Measurements from ENCODE around the gene ELOVL3. TPM values are rescaled to one million over a fixed set of nuclear protein-coding genes. Genes with fewer than 3 reads are reported as not detected.

The ELOVL3 gene
- total and polyA plus RNA-seq, 2 of the 13 experiments (the other 11 are each of a cell fraction or from before 2014, with no cell fraction given), result 0.58 to 0.69 TPM

DNA sequence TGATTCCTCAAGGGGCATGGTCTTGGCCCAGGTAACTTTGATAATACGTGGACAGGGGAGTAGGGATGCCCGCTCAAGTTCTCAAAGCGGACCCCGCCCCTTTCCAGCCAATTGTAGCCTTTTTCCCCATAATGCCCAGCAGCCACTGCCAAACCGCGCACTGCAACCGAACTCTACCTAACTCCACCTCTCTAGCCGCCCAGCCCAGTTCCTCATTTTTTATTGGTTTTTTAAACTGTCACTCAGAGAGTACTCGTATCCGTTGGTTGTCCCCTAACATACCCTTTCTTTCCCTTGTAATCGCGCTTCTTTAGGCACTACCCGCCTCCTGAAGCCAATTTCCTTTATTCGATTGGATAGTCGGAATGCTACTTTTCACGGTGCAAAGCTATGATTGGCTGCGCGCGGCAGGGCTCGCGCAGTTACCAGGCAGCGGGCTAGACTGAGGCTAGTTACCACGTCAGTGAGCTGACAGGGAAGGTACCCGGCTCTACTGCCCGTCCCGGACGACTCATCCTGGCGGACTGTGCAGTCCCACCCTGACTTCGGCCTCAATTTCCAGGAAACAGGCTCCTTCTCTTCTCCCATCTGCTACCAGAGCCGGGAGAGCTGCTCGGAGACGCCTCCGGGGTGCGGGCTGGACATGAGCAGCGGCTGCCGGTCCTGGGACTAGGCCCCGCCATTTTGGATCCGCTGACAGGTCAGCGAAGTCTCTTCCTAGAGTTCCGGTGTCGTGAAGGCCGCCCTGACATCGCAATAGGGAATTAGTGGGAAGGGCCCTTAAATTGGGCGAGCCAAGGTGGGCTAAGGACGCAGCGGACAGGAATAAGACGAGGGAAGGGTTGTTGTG lies 19.2 kb downstream of the ELOVL3 start, which contains the start of gene GBF1 (continued):
- TF ChIP-seq, protein P1, sequence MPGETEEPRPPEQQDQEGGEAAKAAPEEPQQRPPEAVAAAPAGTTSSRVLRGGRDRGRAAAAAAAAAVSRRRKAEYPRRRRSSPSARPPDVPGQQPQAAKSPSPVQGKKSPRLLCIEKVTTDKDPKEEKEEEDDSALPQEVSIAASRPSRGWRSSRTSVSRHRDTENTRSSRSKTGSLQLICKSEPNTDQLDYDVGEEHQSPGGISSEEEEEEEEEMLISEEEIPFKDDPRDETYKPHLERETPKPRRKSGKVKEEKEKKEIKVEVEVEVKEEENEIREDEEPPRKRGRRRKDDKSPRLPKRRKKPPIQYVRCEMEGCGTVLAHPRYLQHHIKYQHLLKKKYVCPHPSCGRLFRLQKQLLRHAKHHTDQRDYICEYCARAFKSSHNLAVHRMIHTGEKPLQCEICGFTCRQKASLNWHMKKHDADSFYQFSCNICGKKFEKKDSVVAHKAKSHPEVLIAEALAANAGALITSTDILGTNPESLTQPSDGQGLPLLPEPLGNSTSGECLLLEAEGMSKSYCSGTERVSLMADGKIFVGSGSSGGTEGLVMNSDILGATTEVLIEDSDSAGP (CRISPR knock-in tag; IDR thresholded peaks at IDR 0.05; ENCODE audit: borderline replicate concordance), result peak; percentile 79; the same call in 1 of the 2 replicates
- TF ChIP-seq ZNF546 (CRISPR knock-in tag; conservative IDR thresholded peaks at IDR 0.05) (no peak), ZNF589 (CRISPR knock-in tag; conservative IDR thresholded peaks at IDR 0.05) (no peak), NRL (CRISPR knock-in tag; IDR thresholded peaks at IDR 0.05; ENCODE audit: borderline replicate concordance) (0 out of 2 replicates have a peak, but pooled peaks have one; percentile 44), DMAP1 (CRISPR knock-in tag; IDR thresholded peaks at IDR 0.05) (peak; percentile 97), SRSF4 (IDR thresholded peaks at IDR 0.05; ENCODE audit: low read depth, low read length, poor library complexity, severe bottlenecking) (no peak), MYC (CRISPR knock-in tag; IDR thresholded peaks at IDR 0.05; ENCODE audit: borderline replicate concordance) (peak; percentile 41; the same call in 1 of the 2 replicates), TCF7L2 (IDR thresholded peaks at IDR 0.05; ENCODE audit: low read depth, low read length) (no peak), FOXP1 (IDR thresholded peaks at IDR 0.05) (no peak), FOXP1 (CRISPR knock-in tag; IDR thresholded peaks at IDR 0.05) (no peak), ZFP37 (CRISPR knock-in tag; IDR thresholded peaks at IDR 0.05; ENCODE audit: borderline replicate concordance) (no peak), ZKSCAN8 (CRISPR knock-in tag; IDR thresholded peaks at IDR 0.05; ENCODE audit: borderline replicate concordance) (no peak), ATAD3A (CRISPR knock-in tag; IDR thresholded peaks at IDR 0.05) (no peak), MBD4 (IDR thresholded peaks at IDR 0.05; ENCODE audit: borderline replicate concordance, low read length) (no peak)
- TF ChIP-seq, protein P2, sequence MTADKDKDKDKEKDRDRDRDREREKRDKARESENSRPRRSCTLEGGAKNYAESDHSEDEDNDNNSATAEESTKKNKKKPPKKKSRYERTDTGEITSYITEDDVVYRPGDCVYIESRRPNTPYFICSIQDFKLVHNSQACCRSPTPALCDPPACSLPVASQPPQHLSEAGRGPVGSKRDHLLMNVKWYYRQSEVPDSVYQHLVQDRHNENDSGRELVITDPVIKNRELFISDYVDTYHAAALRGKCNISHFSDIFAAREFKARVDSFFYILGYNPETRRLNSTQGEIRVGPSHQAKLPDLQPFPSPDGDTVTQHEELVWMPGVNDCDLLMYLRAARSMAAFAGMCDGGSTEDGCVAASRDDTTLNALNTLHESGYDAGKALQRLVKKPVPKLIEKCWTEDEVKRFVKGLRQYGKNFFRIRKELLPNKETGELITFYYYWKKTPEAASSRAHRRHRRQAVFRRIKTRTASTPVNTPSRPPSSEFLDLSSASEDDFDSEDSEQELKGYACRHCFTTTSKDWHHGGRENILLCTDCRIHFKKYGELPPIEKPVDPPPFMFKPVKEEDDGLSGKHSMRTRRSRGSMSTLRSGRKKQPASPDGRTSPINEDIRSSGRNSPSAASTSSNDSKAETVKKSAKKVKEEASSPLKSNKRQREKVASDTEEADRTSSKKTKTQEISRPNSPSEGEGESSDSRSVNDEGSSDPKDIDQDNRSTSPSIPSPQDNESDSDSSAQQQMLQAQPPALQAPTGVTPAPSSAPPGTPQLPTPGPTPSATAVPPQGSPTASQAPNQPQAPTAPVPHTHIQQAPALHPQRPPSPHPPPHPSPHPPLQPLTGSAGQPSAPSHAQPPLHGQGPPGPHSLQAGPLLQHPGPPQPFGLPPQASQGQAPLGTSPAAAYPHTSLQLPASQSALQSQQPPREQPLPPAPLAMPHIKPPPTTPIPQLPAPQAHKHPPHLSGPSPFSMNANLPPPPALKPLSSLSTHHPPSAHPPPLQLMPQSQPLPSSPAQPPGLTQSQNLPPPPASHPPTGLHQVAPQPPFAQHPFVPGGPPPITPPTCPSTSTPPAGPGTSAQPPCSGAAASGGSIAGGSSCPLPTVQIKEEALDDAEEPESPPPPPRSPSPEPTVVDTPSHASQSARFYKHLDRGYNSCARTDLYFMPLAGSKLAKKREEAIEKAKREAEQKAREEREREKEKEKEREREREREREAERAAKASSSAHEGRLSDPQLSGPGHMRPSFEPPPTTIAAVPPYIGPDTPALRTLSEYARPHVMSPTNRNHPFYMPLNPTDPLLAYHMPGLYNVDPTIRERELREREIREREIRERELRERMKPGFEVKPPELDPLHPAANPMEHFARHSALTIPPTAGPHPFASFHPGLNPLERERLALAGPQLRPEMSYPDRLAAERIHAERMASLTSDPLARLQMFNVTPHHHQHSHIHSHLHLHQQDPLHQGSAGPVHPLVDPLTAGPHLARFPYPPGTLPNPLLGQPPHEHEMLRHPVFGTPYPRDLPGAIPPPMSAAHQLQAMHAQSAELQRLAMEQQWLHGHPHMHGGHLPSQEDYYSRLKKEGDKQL (CRISPR knock-in tag; IDR thresholded peaks at IDR 0.05; ENCODE audit: low read depth), result no peak
- TF ChIP-seq, protein P3, sequence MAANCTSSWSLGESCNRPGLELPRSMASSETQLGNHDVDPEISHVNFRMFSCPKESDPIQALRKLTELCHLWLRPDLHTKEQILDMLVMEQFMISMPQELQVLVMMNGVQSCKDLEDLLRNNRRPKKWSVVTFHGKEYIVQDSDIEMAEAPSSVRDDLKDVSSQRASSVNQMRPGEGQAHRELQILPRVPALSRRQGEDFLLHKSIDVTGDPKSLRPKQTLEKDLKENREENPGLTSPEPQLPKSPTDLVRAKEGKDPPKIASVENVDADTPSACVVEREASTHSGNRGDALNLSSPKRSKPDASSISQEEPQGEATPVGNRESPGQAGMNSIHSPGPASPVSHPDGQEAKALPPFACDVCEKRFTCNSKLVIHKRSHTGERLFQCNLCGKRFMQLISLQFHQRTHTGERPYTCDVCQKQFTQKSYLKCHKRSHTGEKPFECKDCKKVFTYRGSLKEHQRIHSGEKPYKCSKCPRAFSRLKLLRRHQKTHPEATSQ (CRISPR knock-in tag; IDR thresholded peaks at IDR 0.05; ENCODE audit: borderline replicate concordance), result no peak
- TF ChIP-seq, protein P4, sequence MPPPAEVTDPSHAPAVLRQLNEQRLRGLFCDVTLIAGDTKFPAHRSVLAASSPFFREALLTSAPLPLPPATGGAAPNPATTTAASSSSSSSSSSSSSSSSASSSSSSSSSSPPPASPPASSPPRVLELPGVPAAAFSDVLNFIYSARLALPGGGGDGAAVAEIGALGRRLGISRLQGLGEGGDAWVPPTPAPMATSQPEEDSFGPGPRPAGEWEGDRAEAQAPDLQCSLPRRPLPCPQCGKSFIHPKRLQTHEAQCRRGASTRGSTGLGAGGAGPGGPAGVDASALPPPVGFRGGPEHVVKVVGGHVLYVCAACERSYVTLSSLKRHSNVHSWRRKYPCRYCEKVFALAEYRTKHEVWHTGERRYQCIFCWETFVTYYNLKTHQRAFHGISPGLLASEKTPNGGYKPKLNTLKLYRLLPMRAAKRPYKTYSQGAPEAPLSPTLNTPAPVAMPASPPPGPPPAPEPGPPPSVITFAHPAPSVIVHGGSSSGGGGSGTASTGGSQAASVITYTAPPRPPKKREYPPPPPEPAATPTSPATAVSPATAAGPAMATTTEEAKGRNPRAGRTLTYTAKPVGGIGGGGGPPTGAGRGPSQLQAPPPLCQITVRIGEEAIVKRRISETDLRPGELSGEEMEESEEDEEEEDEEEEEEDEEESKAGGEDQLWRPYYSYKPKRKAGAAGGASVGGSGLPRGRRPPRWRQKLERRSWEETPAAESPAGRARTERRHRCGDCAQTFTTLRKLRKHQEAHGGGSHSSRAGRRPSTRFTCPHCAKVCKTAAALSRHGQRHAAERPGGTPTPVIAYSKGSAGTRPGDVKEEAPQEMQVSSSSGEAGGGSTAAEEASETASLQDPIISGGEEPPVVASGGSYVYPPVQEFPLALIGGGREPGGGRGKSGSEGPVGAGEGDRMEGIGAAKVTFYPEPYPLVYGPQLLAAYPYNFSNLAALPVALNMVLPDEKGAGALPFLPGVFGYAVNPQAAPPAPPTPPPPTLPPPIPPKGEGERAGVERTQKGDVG (CRISPR knock-in tag; IDR thresholded peaks at IDR 0.05; ENCODE audit: borderline replicate concordance), result no peak

All from HepG2 (cell line).